ENCODE measurements around the gene ACSS1.

DNA sequence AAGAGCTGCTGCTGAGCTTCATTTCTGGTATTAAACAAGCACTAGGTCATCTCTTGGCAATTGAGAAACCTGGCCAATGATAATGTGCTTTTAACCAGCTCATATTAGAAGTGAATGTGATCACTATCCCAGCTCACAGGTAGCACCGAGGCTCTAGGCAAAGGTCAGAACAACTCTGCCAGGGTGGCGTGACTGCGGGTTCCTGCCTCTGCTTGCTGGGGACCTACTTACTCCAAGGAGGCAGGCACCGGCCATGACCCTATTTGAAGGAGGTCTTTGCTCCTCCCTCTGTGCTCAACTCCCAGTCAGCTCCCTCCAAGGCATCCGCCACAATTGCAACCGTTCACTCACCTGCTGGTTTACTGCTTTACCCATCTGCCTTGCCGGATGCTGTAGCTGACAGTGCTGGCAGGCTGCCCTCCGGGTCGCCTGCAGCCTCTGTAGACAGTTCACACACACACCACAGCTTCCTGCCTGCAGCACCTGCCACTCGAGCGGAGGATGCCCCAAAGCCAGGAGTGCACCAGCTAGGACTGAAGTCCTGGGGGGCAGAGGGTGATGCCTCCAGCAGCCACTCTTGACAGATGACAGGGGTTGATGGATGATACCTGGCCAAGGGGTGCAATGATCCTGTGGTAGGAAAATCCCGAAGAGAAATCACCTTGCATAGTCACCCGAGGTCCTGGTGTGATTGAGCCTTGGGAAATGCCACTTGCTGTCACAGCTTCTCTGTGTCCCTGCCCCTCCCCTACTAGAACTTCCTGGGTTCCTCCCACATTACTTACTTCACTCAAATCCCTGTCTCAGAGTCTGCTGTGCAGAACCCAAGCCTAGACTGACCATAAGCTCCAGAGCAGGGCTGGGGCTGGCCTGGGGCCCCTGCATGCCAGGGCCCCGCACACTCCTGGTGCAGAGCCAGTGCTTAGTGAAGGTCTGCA, 32.8 kb upstream of the ACSS1 start:
- TF ChIP-seq POLR2AphosphoS2 (conservative IDR thresholded peaks at IDR 0.05; ENCODE audit: low read length) (no peak), RCOR1 (IDR thresholded peaks at IDR 0.05; ENCODE audit: low read depth, low read length) (no peak), CEBPB (IDR thresholded peaks at IDR 0.05) (no peak), CTCF (IDR thresholded peaks at IDR 0.05) (no peak), JUNB (IDR thresholded peaks at IDR 0.05) (no peak), POLR2A (IDR thresholded peaks at IDR 0.05; ENCODE audit: low read length) (no peak), BHLHE40 (IDR thresholded peaks at IDR 0.05; ENCODE audit: low read depth, low read length) (no peak), MAZ (IDR thresholded peaks at IDR 0.05; ENCODE audit: borderline replicate concordance, low read depth, low read length) (no peak)

All from A549 (cell line).